T-helper 2 cell (primary cell): ENCODE measurements around the gene TMEM126B.
A peak's percentile ranks its signal among the peaks of the same experiment; 100 is the strongest.
"Not testable (repeated sequence)": the region's sequence is repeated elsewhere in the genome, so short reads cannot be mapped to it uniquely, and the experiment has no call there.

Experiments
- DNase-seq, 5 experiments: peaks; one replicate each; pipeline versions ENCODE4 v3.0.0 to v3.0.0-alpha.2; 2012 to 2022
- total RNA-seq, 2 donors: gene quantifications; one replicate each; lab custom pipeline; 2026; lab: John Stamatoyannopoulos, UW

TMEM126B gene
- total RNA-seq: 15.3 to 23.0 reads per million in 2 donors

DNA sequence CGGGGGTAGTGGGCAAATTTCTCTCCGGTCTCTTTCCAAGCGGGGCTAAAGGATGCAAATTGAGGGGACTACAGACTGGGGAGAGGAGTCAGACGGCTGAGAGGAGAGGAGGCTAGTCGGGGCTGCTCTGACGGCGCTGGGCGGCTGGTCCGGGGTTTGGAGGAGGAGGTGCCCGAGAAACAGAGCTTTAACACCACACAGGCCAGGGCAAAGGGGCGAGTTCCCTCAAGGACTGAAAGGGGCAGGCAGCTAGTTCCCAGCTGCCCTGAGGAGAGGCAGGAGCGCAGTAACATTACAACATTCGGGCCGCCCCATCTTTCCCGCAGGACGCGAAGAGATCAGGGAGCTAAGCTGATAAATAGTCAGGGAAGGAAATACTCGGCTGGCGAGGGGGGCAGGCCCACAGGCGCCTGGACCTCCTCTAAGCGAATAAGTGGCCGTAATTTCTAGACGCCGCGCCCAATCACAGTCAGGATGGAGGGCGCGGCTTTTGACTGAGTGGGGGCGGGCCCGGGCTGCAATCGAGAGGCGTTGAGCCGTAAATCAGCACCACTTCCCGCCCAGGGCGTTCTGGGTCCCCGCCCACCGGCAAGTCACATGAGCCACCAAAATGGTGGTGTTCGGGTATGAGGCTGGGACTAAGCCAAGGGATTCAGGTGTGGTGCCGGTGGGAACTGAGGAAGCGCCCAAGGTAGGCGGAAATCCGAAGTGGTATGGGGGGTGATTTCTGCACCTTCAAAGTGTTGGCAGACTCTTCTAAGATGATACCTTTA, at the start of gene TMEM126B:
TSS of gene TMEM126B (plus strand) at position 596 of the 773 bp plus-strand sequence. CDS start at position 611, 15 bp downstream.
- DNase-seq: peak; percentile 90 to 98 (median 93)

DNA sequence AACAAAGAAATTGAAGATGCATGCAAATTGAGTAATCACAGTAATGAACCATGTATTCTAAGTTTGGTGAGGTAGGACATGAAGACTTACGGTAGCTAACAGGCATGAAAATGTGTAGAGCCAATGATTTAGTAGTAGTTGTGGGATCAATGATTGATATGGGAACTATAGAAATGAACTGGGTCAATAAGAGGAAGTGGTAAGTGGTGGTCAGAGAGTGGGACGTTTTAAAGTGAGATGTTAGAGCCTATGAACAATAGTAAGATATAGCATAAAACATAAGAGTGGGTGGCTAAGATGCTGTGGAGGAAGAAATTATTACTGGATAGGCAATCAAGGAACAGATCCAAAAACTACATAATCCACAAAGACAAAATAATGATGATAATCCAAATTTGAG, 46.3 kb upstream of the TMEM126B start:
- no peak for DNase-seq

DNA sequence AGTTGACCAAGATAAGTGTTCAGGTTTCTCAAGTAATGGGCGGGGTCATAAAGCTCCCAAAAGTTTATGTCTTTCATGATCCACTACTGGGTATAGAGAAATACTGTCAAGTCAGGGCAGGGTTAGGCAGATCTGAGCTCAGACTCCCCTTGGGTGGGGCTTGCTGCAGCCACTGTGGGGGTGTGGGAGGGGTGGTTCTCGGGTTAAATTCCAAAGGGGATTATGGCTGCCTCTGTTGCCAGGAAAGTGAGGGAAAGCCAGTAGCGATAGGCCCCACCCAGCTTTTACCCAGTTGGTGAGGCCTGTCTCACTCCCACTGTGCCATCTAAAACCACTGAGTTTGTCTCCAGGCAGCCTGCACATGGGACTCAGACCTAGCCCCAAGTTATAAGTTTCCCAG, 39.0 kb upstream of the TMEM126B start:
- DNase-seq: no peak

DNA sequence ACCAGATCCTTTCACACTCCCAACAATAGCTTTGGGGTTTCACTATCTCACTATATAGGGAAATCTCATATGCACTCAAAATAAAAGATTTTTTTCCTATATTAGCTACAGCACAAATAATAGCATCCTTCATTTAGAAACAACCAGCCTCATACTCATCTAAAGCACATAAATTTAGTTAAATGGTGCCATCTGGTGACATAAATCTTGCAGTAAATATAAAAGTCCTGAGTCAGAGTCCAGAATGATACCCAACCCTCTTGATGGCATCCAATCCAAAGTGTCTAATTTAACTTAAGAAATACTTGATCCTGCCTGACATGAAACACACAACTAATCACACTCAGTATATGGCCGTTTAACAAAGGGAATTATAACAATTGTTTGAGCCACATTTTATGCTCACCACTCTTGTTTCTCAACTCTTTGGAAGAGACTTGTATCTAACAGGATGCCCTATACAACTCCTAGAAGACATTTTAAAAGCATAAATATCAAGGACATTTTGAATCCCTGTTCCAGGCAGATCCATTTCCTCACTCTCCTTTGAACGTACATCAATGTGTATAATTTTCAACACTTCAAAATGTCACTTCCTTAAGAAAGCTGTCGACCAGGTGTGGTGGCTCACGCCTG, 37.4 kb upstream of the TMEM126B start:
- peak in 1 of 5 experiments; percentile 9 for DNase-seq

DNA sequence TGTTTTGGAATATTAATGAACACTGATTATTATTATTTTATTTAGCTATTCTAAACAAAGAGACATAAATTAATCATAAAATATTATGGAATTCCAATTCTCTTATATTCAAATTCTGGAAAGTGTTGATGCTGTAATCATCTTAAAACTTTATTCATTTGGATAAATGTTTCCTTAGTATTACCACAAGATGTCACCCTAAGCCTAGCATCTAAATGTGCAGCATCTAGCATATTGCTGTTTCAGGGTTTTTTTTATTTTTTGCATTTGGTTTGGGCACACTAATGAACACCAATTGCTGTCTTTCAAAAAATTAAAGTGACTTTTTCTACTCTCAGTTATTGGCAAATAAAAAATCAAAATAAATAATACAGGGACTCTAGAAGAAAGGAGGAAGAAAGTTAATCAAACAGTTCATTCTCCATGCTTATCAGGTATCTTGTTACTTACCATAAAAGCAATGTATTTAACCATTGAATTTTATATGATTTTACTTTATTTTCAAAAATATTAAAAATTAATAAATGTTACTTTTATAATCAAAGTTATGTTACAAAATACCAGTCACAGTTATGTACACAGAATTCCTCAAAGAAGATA, 33.0 kb upstream of the TMEM126B start:
- peak in 2 of 5 experiments; percentile 19 to 62 for DNase-seq

DNA sequence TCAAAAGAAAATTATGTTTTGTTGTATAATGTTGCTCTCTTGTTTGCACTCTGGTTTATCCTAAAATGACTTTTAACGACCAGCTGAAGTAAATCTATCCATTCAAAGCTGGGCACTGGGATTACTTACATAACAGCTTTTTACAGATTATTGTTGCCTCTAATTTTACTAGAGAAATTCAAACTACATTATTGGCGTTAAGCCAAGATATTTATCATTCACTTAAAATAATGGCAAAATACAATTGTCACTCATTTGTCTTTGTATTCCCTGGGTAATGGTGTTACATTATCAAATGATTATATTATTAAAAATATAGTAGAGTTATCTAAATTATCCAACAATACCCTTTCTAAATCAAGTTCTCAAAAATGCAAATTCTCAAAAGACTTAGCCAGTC, 31.5 kb upstream of the TMEM126B start:
- no peak for DNase-seq

DNA sequence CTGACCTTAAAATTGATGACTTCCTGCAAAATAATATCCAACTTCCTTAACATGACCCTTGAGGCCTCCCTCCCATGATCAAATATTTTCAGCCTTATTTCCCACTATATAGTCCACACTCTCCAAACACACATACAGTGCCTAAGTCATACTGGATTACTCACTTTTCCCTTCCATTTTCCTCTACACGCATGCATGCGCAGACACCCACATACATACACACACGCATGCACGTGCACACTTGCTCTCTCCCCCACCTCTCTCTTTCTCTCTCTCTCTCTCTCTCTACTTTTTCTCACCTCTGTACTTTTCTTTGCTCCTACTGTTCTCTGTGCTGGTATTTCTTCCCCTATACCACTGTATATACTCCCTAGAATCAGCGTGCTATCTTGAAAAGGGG, 29.3 kb upstream of the TMEM126B start:
- no peak for DNase-seq

DNA sequence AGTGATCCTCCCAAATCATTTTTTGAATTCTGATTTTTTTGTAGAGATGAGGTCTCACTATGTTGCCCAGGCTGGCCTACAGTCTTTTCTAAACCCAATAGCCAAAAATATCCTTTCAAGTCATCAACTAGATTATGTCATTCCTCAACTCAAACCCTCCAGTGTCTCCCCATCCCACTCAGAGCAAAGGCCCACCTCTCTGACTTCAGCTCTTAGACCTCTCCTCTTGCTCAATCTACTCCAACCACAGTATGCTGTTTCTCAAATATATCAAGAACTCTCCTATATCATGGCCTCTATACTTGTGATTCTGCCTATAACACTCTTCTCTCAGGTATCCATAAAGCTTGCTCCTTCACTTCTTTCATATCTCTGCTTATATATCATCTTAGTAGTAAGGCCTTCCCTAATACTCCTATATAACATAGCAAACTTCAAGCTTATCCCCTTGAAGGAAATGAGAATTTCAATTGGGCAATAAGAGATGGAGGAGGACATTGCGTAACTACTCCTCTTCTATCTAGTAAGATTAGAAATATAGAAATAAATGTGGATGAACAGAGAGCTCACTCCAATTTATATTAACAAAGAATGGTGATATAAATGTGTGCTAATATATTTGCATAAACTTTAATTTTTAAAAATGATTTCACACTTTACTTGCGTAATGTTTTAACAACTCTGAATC, 25.7 kb upstream of the TMEM126B start:
- DNase-seq: no peak

DNA sequence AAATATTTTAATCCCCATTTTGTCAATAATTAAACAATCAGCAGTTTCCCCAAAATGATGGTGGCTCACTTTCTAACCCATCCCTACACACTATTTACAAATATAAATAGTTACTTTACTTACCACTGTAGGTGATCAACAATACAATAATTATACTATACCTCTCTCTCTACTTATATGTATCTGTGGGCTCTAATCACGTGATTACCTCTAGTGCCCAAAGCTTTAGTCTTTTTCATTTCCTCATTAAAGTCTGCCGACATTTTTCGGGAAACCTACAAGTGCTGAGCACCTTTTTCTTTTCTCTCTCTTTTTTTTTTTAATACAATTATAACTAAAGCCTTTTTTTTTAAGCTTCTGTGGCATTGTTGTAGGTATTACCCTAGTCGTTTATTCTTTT, 25.2 kb upstream of the TMEM126B start:
- DNase-seq: no peak

DNA sequence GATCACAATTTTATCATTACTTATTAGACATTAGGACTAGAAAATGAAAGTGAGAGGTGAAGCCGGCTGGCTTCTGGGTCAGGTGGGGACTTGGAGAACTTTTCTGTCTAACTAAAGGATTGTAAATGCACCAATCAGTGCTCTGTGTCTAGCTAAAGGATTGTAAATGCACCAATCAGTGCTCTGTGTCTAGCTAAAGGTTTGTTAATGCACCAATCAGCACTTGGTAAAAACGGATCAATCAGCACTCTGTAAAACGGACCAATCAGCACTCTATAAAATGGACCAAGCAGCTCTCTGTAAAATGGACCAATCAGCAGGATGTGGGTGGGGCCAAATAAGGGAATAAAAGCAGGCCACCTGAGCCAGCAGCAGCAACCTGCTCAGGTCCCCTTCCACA, 22.2 kb upstream of the TMEM126B start:
- not testable (repeated sequence) for DNase-seq

DNA sequence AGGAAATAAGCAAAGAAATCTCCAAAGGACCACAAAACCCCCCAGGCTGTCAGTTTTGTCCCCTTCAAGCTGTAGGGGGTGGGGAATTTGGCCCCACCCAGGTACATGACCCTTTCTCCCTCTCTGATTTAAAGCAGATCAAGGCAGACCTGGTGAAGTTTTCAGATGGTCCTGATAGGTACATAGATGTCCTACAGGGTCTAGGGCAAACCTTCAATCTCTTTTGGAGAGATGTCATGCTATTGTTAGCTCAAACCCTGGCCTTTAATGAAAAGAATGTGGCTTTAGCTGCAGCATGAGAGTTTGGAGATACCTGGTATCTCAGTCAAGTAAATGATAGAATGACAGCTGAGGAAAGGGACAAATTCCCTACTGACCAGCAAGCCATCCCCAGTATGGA, 19.8 kb upstream of the TMEM126B start:
- DNase-seq: not testable (repeated sequence)

DNA sequence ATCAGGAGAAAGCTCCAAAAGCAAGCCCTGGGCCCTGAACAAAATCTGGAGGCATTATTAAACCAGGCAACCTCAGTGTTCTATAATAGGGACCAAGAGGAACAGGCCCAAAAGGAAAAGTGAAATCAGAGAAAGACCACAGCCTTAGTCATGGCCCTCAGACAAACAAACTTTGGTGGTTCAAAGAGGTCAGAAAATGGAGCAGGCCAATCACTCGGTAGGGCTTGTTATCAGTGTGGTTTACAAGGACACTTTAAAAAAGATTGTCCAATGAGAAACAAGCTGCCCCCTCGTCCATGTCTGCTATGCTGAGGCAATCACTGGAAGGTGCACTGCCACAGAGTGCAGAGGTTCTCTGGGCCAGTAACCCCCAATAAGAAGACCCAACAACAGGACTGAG, 19.1 kb upstream of the TMEM126B start:
- not testable (repeated sequence) for DNase-seq

DNA sequence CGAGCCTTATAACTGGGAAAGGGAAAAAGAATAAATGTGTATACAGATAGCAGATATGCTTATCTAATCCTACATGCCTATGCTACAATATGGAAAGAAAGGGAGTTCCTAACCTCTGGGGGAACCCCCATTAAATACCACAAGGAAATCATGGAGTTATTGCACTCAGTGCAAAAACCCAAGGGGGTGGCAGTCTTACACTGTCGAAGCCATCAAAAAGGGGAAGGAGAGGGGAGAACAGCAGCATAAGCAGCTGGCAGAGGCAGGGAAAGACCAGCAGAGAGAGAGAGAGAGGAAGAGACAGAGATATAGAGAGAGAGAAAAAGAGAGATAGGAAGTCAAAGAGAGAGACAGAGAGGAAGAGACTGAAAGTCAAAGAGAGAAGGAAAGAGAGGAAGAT, 16.8 kb upstream of the TMEM126B start:
- not testable (repeated sequence) for DNase-seq

DNA sequence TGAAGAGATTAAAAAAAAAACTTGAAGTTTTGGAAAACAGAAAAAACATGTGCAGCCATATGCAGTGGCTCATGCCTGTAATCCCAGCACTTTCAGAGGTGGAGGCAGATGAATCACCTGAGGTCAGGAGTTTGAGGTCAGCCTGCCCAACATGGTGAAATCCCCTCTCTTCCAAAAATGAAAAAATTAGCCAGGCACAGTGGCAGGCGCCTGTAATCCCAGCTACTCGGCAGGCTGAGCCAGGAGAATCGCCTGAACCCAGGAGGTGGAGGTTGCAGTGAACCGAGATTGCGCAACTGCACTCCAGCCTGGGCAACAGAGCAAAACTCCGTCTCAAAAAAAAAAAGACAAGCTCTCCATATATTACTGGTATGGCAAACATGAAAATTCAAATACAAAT, 8.9 kb upstream of the TMEM126B start:
- no peak for DNase-seq

DNA sequence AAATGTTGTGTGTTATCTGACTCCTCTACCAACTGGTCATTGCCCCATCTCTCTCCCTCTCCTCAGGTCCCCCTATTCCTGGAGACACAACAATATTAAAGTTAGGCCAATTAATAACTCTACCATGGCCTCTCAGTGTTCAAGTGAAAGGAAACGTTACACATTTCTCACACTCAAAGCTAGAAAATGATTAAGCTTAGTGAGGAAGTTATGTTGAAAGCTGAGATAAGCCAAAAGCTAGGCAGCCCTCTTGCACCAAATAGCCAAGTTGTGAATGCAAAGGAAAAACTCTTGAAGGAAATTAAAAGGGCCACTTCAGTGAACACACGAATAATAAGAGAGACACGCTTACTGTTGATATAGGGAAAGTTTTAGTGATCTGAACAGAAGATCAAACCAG, 8.1 kb upstream of the TMEM126B start:
- no peak for DNase-seq

DNA sequence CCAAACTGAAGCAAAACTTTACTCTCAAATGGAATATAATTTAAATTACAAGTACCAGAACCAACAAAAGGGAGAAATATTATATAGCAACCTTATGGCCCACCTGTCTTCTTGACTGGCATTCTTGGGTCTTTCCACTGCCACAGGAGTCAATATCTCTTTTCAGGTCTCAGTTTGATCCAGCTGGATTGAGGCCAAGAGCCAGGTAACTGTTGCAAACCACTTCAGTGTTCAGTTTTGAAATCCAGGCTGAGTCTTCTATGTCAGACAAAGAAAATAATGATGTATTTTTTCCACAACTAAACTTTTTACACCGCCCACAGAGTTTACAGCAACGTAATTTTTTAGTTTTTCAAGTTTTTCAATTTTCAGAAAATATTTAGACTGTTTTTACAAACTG, 1.9 kb upstream of the TMEM126B start:
- no peak for DNase-seq

DNA sequence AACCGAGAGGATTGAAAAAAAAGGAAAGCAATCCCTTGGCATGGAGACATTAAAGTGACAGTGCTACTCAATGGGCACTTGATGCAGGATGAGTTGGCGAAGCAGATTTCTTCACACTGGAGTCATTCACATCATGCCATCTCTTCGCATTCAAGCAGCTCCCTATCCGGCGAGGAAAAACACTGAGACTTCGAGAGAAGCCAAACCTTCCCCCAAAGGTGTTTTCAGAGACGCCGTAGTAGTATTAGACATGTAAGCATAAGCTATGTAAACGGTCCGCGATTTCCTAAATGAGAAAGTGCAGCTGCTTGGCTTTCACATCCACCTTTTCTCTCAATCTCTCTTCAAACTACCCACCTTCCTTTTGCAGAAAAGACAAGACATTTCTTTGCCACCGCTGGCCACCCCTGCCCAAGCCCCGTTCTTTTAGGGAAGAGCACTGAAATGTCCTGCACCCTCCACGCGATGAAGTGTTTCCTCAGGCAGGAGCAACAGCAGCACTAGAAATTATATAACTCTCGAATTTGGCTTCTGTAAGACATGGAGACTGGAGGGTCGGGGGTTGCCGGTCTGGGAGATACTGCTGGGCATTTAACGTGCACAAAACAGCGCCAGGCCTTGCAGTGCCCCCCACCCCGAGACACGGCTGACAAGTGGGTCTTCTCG, 928 bp upstream of the TMEM126B start, which contains the start of gene DLG2:
TSS of gene DLG2 (minus strand) at position 13 of the 666 bp plus-strand sequence.
- DNase-seq: peak in 2 of 5 experiments; percentile 12 to 23

DNA sequence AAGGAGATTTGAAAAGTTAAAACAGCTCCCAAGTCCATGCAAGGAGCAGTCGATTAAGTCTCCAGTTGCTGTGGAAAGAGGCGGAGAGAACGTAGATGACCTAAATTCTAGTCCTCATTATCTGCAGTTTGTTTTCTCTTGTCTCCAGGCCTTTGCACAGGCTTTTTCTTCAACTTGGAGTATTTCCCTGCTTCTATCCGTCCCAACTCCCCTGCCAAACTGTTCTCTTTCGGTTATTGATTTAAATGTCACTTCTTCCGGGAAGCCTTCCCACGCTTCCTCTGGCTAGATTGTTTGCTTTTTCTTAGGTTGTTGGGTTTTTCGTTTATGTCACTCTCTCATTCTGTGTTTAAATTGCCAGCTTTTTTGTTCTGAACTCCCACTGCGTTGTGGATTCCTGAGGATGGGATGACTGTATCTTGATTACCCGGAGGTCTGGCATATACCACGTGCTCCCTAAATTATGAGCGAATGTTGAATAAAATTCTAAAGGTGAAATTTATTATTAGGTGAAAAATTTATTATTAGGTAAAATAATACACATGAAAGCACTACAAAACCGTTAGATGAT, 463 bp downstream of the TMEM126B start:
- no peak for DNase-seq

DNA sequence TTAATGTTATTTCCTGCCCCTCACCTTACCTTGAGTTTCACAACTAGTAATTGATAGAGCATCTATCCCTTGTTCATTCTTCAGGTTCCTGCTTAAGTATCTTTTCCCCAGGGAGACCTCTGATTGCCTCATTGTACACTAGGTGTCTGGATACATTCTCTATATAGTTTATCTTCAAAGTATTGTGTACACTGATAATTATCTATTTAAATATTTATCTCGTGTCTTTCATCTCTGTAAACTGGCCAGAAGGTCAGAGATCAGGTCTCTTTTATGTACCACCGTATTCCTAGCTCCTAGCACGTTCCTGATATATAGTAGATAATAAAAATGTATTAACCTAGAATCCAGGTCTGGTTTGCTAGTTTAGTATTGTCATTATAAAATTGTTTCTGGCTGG, 6.4 kb downstream of the TMEM126B start:
- no peak for DNase-seq

DNA sequence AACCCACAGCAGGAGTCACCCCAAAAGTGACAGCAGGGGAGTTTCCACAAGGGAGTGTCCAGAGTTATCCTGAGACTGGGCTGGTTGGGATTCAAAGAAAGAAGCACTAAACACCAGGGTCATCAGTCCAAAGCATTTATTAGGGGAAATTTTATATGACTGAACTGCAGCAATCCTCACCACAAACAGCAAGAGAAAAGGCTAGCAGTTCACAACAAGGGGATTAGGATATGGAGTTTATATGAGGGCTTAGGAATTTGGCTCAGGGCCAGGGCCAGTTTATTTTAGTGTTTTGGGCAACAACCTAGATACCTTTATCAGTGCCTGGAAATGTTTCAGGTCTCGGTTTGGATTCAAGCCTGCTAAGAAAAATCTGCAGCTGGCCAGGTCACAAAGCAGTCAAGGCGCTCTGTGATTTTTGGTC, 14.8 kb downstream of the TMEM126B start:
- DNase-seq: no peak

DNA sequence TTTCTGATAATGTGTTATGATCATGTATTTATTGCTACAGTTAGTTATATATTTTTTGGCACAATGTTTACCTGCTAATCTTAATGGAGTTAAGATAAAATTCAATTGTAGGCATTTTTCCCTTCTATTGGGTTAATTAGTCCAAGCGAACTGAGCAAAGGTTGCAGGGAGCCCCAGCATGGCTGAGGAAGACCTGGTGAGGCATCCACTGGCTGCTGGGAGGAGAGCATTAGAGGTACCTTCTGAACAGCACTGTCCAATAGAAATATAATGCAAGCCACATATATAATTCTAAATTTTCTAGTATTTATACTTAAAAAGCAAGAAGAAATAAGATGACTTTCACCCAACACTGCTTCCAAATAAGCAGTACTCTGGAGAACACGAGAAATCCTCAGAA, 18.7 kb downstream of the TMEM126B start:
- DNase-seq: no peak
